ENCODE measurements around the gene SLC38A2.

DNA sequence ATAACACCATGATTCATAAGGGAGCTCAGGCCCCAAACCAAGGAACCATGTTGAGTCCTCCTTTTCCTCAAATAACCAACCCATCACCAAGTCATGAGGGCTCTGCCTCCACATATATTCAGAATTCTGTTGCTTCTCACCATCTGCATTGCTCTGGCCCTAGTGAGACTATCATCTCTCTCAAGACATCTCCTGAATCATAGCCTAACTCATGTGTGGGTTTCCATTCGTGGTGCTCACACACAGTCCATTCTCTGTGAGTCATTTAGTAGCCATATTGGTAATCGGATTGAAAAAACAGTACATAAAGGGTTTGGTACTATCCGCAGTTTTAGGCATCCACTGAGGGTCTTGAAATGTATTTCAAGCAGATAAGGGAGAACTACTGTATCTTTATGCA lies 5.1 kb upstream of the SLC38A2 start:
- TF ChIP-seq, protein P1, sequence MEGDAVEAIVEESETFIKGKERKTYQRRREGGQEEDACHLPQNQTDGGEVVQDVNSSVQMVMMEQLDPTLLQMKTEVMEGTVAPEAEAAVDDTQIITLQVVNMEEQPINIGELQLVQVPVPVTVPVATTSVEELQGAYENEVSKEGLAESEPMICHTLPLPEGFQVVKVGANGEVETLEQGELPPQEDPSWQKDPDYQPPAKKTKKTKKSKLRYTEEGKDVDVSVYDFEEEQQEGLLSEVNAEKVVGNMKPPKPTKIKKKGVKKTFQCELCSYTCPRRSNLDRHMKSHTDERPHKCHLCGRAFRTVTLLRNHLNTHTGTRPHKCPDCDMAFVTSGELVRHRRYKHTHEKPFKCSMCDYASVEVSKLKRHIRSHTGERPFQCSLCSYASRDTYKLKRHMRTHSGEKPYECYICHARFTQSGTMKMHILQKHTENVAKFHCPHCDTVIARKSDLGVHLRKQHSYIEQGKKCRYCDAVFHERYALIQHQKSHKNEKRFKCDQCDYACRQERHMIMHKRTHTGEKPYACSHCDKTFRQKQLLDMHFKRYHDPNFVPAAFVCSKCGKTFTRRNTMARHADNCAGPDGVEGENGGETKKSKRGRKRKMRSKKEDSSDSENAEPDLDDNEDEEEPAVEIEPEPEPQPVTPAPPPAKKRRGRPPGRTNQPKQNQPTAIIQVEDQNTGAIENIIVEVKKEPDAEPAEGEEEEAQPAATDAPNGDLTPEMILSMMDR (conservative IDR thresholded peaks at IDR 0.05; ENCODE audit: low read length) = no peak
- TF ChIP-seq EZH2phosphoT487 (IDR thresholded peaks at IDR 0.05; ENCODE audit: borderline replicate concordance, low read depth, low read length) = no peak
